Measurements from ENCODE around the gene TLCD2. TPM values are rescaled to one million over a fixed set of nuclear protein-coding genes. Genes with fewer than 3 reads are reported as not detected.

TLCD2 gene
- total and polyA plus RNA-seq, 2 of the 13 experiments (the other 11 are each of a cell fraction or from before 2014, with no cell fraction given) = 0.90 to 1.1 TPM

GRCh38 chr17:1743088-1743439, 32.9 kb upstream of the TLCD2 start (continued):
- no peak for TF ChIP-seq ZNF570 (CRISPR knock-in tag; IDR thresholded peaks at IDR 0.05; ENCODE audit: borderline replicate concordance)
- 0 out of 2 replicates have a peak, but pooled peaks have one; percentile 8 for TF ChIP-seq IRX3 (CRISPR knock-in tag; IDR thresholded peaks at IDR 0.05; ENCODE audit: borderline replicate concordance, low read depth)
- TF ChIP-seq ZMYM3 (CRISPR knock-in tag; IDR thresholded peaks at IDR 0.05) = no peak
- no peak for TF ChIP-seq ATF1 (CRISPR knock-in tag; IDR thresholded peaks at IDR 0.05)
- TF ChIP-seq ZNF407 (CRISPR knock-in tag; IDR thresholded peaks at IDR 0.05; ENCODE audit: not compliant biosample characterization) = no peak
- TF ChIP-seq, protein P1, sequence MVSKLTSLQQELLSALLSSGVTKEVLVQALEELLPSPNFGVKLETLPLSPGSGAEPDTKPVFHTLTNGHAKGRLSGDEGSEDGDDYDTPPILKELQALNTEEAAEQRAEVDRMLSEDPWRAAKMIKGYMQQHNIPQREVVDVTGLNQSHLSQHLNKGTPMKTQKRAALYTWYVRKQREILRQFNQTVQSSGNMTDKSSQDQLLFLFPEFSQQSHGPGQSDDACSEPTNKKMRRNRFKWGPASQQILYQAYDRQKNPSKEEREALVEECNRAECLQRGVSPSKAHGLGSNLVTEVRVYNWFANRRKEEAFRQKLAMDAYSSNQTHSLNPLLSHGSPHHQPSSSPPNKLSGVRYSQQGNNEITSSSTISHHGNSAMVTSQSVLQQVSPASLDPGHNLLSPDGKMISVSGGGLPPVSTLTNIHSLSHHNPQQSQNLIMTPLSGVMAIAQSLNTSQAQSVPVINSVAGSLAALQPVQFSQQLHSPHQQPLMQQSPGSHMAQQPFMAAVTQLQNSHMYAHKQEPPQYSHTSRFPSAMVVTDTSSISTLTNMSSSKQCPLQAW (CRISPR knock-in tag; IDR thresholded peaks at IDR 0.05) = no peak
- TF ChIP-seq ZNF431 (CRISPR knock-in tag; IDR thresholded peaks at IDR 0.05; ENCODE audit: borderline replicate concordance, low read depth) = no peak
- TF ChIP-seq RFXAP (CRISPR knock-in tag; IDR thresholded peaks at IDR 0.05; ENCODE audit: borderline replicate concordance) = no peak
- TF ChIP-seq ELK4 (CRISPR knock-in tag; IDR thresholded peaks at IDR 0.05; ENCODE audit: borderline replicate concordance) = no peak
- TF ChIP-seq ZNF724P (CRISPR knock-in tag; IDR thresholded peaks at IDR 0.05; ENCODE audit: borderline replicate concordance) = no peak
- TF ChIP-seq, protein P2, sequence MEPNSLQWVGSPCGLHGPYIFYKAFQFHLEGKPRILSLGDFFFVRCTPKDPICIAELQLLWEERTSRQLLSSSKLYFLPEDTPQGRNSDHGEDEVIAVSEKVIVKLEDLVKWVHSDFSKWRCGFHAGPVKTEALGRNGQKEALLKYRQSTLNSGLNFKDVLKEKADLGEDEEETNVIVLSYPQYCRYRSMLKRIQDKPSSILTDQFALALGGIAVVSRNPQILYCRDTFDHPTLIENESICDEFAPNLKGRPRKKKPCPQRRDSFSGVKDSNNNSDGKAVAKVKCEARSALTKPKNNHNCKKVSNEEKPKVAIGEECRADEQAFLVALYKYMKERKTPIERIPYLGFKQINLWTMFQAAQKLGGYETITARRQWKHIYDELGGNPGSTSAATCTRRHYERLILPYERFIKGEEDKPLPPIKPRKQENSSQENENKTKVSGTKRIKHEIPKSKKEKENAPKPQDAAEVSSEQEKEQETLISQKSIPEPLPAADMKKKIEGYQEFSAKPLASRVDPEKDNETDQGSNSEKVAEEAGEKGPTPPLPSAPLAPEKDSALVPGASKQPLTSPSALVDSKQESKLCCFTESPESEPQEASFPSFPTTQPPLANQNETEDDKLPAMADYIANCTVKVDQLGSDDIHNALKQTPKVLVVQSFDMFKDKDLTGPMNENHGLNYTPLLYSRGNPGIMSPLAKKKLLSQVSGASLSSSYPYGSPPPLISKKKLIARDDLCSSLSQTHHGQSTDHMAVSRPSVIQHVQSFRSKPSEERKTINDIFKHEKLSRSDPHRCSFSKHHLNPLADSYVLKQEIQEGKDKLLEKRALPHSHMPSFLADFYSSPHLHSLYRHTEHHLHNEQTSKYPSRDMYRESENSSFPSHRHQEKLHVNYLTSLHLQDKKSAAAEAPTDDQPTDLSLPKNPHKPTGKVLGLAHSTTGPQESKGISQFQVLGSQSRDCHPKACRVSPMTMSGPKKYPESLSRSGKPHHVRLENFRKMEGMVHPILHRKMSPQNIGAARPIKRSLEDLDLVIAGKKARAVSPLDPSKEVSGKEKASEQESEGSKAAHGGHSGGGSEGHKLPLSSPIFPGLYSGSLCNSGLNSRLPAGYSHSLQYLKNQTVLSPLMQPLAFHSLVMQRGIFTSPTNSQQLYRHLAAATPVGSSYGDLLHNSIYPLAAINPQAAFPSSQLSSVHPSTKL (CRISPR knock-in tag; IDR thresholded peaks at IDR 0.05) = no peak
- 0 out of 2 replicates have a peak, but pooled peaks have one; percentile 59 for TF ChIP-seq ZIK1 (CRISPR knock-in tag; IDR thresholded peaks at IDR 0.05; ENCODE audit: borderline replicate concordance, low read depth)
- no peak for TF ChIP-seq NFE2L2 (IDR thresholded peaks at IDR 0.05; ENCODE audit: low read length)

Measured in HepG2 (cell line).